ENCODE results near the gene PSMD9. TPM values are rescaled to one million over a fixed set of nuclear protein-coding genes. Genes with fewer than 3 reads are reported as not detected.
"Not testable (repeated sequence)": the region's sequence is repeated elsewhere in the genome, so short reads cannot be mapped to it uniquely, and the experiment has no call there.

Gene PSMD9
- total RNA-seq, 4 donors from 2014 or later, result 52.1 to 104 (median 71.4) TPM

DNA sequence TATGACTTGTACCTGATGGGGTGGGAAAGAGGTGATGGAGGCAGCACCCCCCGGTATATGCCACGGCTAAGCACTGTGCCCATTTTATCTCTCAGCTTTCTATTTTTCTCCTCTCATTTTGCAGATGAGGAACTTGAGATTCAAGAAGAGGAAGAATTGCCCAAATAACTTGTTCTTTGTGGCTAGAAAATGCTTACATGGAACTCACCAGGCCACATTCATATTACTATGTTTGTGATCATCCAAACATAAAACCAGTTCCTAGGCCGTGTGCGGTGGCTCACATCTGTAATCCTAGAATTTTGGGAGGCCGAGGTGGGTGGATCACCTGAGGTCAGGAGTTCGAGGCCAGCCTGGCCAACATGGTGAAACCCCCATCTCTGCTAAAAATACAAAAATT, 14.5 kb upstream of the PSMD9 start:
- H3K36me3 ChIP-seq, result no peaks in the 10 kb centered on the region
- no peak for DNase-seq
- peaks cover 5 to 11% (median 9%) of the 10 kb centered on the region in 3 donors for H3K4me1 ChIP-seq
- H3K27me3 ChIP-seq, result no peaks in the 10 kb centered on the region
- intact Hi-C loops (cut with DNase I), result no loop called here
- no peak overlapping the region for H3K4me3 ChIP-seq
- 71 to 87% methylated on average over 6 of the region's 6 CpGs for WGBS, 2 donors
- H3K9me3 ChIP-seq, result no peaks in the 10 kb centered on the region
- peak overlapping the region in 1 of 4 donors; percentile 25 for H3K27ac ChIP-seq
- TF ChIP-seq POLR2A (IDR thresholded peaks at IDR 0.05), result no peak
- TF ChIP-seq, protein P1, sequence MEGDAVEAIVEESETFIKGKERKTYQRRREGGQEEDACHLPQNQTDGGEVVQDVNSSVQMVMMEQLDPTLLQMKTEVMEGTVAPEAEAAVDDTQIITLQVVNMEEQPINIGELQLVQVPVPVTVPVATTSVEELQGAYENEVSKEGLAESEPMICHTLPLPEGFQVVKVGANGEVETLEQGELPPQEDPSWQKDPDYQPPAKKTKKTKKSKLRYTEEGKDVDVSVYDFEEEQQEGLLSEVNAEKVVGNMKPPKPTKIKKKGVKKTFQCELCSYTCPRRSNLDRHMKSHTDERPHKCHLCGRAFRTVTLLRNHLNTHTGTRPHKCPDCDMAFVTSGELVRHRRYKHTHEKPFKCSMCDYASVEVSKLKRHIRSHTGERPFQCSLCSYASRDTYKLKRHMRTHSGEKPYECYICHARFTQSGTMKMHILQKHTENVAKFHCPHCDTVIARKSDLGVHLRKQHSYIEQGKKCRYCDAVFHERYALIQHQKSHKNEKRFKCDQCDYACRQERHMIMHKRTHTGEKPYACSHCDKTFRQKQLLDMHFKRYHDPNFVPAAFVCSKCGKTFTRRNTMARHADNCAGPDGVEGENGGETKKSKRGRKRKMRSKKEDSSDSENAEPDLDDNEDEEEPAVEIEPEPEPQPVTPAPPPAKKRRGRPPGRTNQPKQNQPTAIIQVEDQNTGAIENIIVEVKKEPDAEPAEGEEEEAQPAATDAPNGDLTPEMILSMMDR (IDR thresholded peaks at IDR 0.05), result no peak

DNA sequence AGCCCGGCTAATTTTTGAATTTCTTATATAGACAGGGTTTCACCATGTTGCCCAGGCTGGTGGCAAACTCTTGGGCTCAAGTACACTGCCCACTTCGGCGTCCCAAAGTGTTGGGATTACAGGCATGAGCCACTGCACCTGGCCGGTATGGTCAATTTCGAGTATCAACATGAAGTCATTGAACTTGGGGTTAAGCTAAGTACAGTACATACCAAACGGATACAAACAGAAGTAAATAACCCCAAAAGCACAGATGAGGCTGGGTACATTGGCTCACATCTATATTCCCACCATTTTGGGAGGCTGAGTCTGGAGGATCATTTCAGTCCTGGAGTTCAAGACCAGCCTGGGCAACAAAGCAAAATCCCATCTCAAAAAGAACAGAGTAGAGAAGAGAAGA, 13.0 kb upstream of the PSMD9 start:
- H3K9me3 ChIP-seq, result no peaks in the 10 kb centered on the region
- no peaks in the 10 kb centered on the region for H3K36me3 ChIP-seq
- no peak for DNase-seq
- intact Hi-C loops (cut with DNase I), result no loop called here
- H3K4me1 ChIP-seq, result peaks cover 5 to 11% (median 9%) of the 10 kb centered on the region in 3 donors
- WGBS, 2 donors, result 73 to 85% methylated on average over 2 to 6 of the region's 6 CpGs
- H3K27me3 ChIP-seq, result no peaks in the 10 kb centered on the region
- H3K4me3 ChIP-seq, result no peak overlapping the region
- H3K27ac ChIP-seq, result no peak overlapping the region
- no peak for TF ChIP-seq POLR2A (IDR thresholded peaks at IDR 0.05)
- TF ChIP-seq, protein P1 (IDR thresholded peaks at IDR 0.05), result no peak

DNA sequence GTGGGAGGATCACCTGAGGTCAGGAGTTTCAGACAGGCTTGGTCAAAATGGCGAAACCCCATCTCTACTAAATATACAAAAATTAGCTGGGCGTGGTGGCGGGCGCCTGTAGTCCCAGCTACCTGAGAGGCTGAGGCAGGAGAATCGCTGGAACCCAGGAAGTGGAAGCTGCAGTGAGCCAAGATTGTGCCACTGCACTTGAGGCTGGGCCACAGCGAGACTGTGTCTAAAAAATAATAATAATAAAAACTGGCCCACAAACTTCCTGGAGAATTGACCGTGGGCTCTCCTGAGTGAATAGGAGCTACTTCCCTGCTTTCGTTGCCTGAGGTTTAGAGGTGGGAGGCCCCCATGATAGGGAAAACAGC, 12.5 kb upstream of the PSMD9 start:
- DNase-seq; H3K9me3 ChIP-seq; H3K36me3 ChIP-seq; H3K4me3 ChIP-seq; H3K27ac ChIP-seq; H3K27me3 ChIP-seq; intact Hi-C loops (cut with DNase I): not testable (repeated sequence)
- WGBS, 2 donors, result 86 to 90% methylated on average over 7 to 8 of the region's 8 CpGs
- peaks cover 5 to 11% (median 9%) of the 10 kb centered on the region in 3 donors for H3K4me1 ChIP-seq

DNA sequence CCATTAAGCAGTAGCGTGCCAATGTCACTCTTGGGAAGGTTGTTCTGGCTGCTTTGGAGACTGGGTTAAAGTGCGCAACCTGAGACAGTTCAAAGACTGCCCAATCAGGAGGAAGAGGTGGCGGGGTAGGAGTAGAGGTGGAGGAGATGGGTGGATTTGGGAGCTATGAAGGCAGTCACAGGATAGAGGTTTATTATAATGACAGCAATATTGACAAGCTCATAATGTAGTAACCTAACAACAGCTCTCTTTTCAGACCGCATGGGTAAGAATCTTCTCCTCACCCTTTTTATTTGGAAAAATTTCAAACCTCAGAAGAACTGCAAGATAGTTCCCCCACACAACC, 5.3 kb upstream of the PSMD9 start:
- WGBS, 2 donors, result 58 to 70% methylated on average over 4 of the region's 4 CpGs
- Histone ChIP-seq H3K4me3 (no peak overlapping the region), H3K27me3 (peaks cover 0 to 10% (median 0%) of the 10 kb centered on the region in 4 donors), H3K27ac (no peak overlapping the region), H3K9me3 (no peaks in the 10 kb centered on the region), H3K36me3 (no peaks in the 10 kb centered on the region), H3K4me1 (peaks cover 0 to 6% (median 4%) of the 10 kb centered on the region in 3 donors)
- no peak for TF ChIP-seq POLR2A (IDR thresholded peaks at IDR 0.05)
- TF ChIP-seq, protein P1 (IDR thresholded peaks at IDR 0.05), result no peak
- DNase-seq, result no peak
- intact Hi-C loops (cut with DNase I), result loop anchor here (10.0 kb wide), 1 partner anchor 68 kb away; no protein-coding TSS in a partner anchor

DNA sequence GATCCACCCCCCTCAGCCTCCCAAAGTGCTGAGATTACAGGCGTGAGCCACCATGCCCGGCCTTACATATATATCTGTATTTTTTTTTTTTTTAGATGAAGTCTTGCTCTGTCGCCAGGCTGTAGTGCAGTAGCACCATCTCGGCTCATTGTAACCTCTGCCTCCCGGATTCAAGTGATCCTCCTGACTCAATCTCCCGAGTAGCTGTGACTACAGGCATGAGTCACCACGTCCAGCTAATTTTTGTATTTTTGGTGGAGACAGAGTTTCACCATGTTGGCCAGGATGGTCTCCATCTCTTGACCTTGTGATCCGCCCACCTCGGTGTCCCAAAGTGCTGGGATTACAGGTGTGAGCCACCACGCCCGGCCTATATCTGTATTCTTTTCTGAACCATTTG, 3.5 kb upstream of the PSMD9 start:
- not testable (repeated sequence) for H3K4me3 ChIP-seq, H3K9me3 ChIP-seq, H3K27ac ChIP-seq, DNase-seq, H3K36me3 ChIP-seq
- intact Hi-C loops (cut with DNase I), result loop anchor here (10.0 kb wide), 1 partner anchor 70 kb away; no protein-coding TSS in a partner anchor
- 74 to 76% methylated on average over 10 to 11 of the region's 11 CpGs for WGBS, 2 donors
- Histone ChIP-seq H3K27me3 (peaks cover 0 to 10% (median 0%) of the 10 kb centered on the region in 4 donors), H3K4me1 (peaks cover 7 to 21% (median 12%) of the 10 kb centered on the region in 3 donors)

DNA sequence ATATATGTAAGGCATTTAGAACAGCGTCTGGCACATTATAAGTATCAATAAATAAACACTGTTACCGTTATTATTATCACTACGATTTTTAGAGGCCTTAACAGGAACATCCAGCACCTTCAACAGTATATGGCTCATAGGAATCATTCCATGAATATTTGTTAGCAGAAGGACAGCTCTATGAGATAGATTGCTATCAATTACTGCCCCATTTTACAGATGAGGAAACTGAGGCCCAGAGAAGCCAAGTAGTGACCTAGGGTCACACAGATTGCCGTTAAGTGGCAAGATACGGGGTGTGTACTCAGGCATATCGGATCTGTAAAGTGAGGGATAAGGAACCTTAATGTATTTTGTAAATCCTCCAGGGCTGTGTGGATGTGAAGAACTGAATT, 510 bp upstream of the PSMD9 start:
- H3K4me3 ChIP-seq, result peak overlapping the region; percentile 75 to 89 (median 82)
- DNase-seq, result no peak
- WGBS, 2 donors, result 45 to 51% methylated on average over 6 of the region's 6 CpGs

More for the DNA sequence above, 510 bp upstream of the PSMD9 start:
- H3K27ac ChIP-seq, result peak overlapping the region; percentile 95 to 98 (median 98)
- H3K9me3 ChIP-seq, result no peaks in the 10 kb centered on the region
- peaks cover 0 to 21% (median 0%) of the 10 kb centered on the region in 3 donors for H3K36me3 ChIP-seq
- TF ChIP-seq, protein P1 (IDR thresholded peaks at IDR 0.05), result no peak
- no peak for TF ChIP-seq POLR2A (IDR thresholded peaks at IDR 0.05)
- peaks cover 0 to 10% (median 0%) of the 10 kb centered on the region in 4 donors for H3K27me3 ChIP-seq
- intact Hi-C loops (cut with DNase I), result loop anchor here (10.0 kb wide), 1 partner anchor 73 kb away; no protein-coding TSS in a partner anchor
- peaks cover 8 to 40% (median 19%) of the 10 kb centered on the region in 3 donors for H3K4me1 ChIP-seq
